Spleen (tissue), 7 donors: Measurements from ENCODE around the gene IMPDH1.

ENCODE experiments used
- POLR2A ChIP-seq, 3 donors: fragments of 450-650 bp; IDR thresholded peaks; one replicate each; pipeline ENCODE4 v1.5.1; 2017; ENCODE audit warnings: antibody characterized with exemption in 3 of 3, mild to moderate bottlenecking in 1 of 3
- POLR2AphosphoS5 ChIP-seq, 3 donors: sonication (generic); formaldehyde crosslinking; IDR thresholded peaks; one replicate each; pipeline ENCODE4 v1.5.1; 2017; ENCODE audit warnings: antibody characterized with exemption in 3 of 3
- TF ChIP-seq, protein P1 (sequence below), 11 experiments: fragments of 200-600 bp in 7 of 11; fragments of 450-650 bp in 4 of 11; sonication (generic) in 4 of 11; IDR thresholded peaks in 8 of 11; conservative IDR thresholded peaks in 3 of 11; 1 replicate in 7 of 11; 2 replicates in 4 of 11; pipeline versions ENCODE4 v1.4.0 to v1.8.0; 2016 to 2021; ENCODE audit warnings: antibody characterized with exemption in 11 of 11, inconsistent platforms in 4 of 11, mild to moderate bottlenecking in 1 of 11
- donor health status: DM: no; HTN: no; CAD: no; lungs with moderate emphysema.
- donor health status: DM: no; HTN: no; CAD: no.
- donor health status: DM: no; HTN: no; CAD: no.

DNA sequence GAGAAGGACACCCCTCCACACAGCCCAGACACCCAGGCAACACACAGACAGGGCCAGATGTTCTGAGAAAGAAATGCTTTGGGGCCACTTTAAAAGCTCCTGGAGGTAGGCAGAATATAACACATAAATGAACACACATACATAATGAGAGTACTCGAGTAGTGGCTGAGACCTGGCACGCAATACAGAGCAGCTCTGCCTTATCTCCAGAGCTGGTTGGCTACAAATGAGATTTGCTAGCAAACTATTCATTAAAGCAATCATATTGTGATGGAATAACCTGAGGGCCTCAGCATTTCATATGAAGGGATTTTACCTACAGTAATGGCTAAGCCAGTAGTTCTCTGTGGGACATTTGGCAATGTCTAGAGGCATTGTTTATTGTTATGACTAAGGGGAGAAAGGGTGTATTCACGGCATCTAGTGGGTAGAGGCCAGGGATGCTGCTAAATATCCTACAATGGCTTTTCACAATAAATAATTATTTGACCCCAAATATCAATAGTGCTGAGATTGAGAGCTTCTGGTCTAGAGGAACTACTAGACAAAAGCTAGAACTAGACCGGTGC, 5.5 kb upstream of the IMPDH1 start:
- TF ChIP-seq, protein P1, sequence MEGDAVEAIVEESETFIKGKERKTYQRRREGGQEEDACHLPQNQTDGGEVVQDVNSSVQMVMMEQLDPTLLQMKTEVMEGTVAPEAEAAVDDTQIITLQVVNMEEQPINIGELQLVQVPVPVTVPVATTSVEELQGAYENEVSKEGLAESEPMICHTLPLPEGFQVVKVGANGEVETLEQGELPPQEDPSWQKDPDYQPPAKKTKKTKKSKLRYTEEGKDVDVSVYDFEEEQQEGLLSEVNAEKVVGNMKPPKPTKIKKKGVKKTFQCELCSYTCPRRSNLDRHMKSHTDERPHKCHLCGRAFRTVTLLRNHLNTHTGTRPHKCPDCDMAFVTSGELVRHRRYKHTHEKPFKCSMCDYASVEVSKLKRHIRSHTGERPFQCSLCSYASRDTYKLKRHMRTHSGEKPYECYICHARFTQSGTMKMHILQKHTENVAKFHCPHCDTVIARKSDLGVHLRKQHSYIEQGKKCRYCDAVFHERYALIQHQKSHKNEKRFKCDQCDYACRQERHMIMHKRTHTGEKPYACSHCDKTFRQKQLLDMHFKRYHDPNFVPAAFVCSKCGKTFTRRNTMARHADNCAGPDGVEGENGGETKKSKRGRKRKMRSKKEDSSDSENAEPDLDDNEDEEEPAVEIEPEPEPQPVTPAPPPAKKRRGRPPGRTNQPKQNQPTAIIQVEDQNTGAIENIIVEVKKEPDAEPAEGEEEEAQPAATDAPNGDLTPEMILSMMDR (IDR thresholded peaks at IDR 0.05 in 8 of 11, conservative IDR thresholded peaks at IDR 0.05 in 3 of 11), result no peak
- TF ChIP-seq POLR2A (IDR thresholded peaks at IDR 0.05), result no peak
- no peak for TF ChIP-seq POLR2AphosphoS5 (IDR thresholded peaks at IDR 0.05)
